Measurements from ENCODE around the gene ARGLU1.

ARGLU1 gene

GRCh38 chr13:106599875-106600797 lies 32.2 kb upstream of the ARGLU1 start:
- ATAC-seq (ENCODE audit: insufficient read depth, low read depth) = peak; percentile 78
- Histone ChIP-seq H4K20me1 (ENCODE audit: insufficient read depth, low read length) (no peaks in the 10 kb centered on the region), H3K36me3 (ENCODE audit: insufficient read depth, low read length) (no peaks in the 10 kb centered on the region), H3K27me3 (ENCODE audit: insufficient read depth, low read length, poor library complexity) (no peaks in the 10 kb centered on the region), H3K9me3 (ENCODE audit: insufficient read depth, low read length, severe bottlenecking) (no peaks in the 10 kb centered on the region), H3K9ac (ENCODE audit: low read depth, low read length) (no peak overlapping the region), H2AFZ (ENCODE audit: low read depth, low read length) (no peak overlapping the region), H3K4me2 (ENCODE audit: insufficient read depth, low read length) (no peak overlapping the region), H3K79me2 (ENCODE audit: insufficient read depth, low read length) (no peaks in the 10 kb centered on the region), H3K4me3 (ENCODE audit: low read depth in 1 of 2, low read length in 2 of 2) (no peak overlapping the region), H3K4me1 (ENCODE audit: insufficient read depth, low read length) (peaks cover 19% of the 10 kb centered on the region), H3K27ac (ENCODE audit: low read length) (no peak overlapping the region)
- DNase-seq = peak; percentile 57
- no peak for TF ChIP-seq EZH2 (IDR thresholded peaks at IDR 0.05; ENCODE audit: borderline replicate concordance, low read depth, low read length, severe bottlenecking)
- TF ChIP-seq, protein P1, sequence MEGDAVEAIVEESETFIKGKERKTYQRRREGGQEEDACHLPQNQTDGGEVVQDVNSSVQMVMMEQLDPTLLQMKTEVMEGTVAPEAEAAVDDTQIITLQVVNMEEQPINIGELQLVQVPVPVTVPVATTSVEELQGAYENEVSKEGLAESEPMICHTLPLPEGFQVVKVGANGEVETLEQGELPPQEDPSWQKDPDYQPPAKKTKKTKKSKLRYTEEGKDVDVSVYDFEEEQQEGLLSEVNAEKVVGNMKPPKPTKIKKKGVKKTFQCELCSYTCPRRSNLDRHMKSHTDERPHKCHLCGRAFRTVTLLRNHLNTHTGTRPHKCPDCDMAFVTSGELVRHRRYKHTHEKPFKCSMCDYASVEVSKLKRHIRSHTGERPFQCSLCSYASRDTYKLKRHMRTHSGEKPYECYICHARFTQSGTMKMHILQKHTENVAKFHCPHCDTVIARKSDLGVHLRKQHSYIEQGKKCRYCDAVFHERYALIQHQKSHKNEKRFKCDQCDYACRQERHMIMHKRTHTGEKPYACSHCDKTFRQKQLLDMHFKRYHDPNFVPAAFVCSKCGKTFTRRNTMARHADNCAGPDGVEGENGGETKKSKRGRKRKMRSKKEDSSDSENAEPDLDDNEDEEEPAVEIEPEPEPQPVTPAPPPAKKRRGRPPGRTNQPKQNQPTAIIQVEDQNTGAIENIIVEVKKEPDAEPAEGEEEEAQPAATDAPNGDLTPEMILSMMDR (IDR thresholded peaks at IDR 0.05; ENCODE audit: borderline replicate concordance, extremely low read depth, low read length, poor library complexity, severe bottlenecking) = no peak

GRCh38 chr13:106597749-106598395 lies 29.9 kb upstream of the ARGLU1 start:
- Histone ChIP-seq H3K9me3 (ENCODE audit: insufficient read depth, low read length, severe bottlenecking) (no peaks in the 10 kb centered on the region), H3K4me1 (ENCODE audit: insufficient read depth, low read length) (peaks cover 19% of the 10 kb centered on the region), H3K27me3 (ENCODE audit: insufficient read depth, low read length, poor library complexity) (no peaks in the 10 kb centered on the region), H2AFZ (ENCODE audit: low read depth, low read length) (no peak overlapping the region), H3K4me2 (ENCODE audit: insufficient read depth, low read length) (no peak overlapping the region), H3K36me3 (ENCODE audit: insufficient read depth, low read length) (no peaks in the 10 kb centered on the region), H3K9ac (ENCODE audit: low read depth, low read length) (no peak overlapping the region), H4K20me1 (ENCODE audit: insufficient read depth, low read length) (no peaks in the 10 kb centered on the region), H3K4me3 (ENCODE audit: low read depth in 1 of 2, low read length in 2 of 2) (no peak overlapping the region), H3K79me2 (ENCODE audit: insufficient read depth, low read length) (no peaks in the 10 kb centered on the region), H3K27ac (ENCODE audit: low read length) (no peak overlapping the region)
- ATAC-seq (ENCODE audit: insufficient read depth, low read depth) = no peak
- no peak for DNase-seq
- TF ChIP-seq, protein P1 (IDR thresholded peaks at IDR 0.05; ENCODE audit: borderline replicate concordance, extremely low read depth, low read length, poor library complexity, severe bottlenecking) = no peak
- no peak for TF ChIP-seq EZH2 (IDR thresholded peaks at IDR 0.05; ENCODE audit: borderline replicate concordance, low read depth, low read length, severe bottlenecking)

DNA sequence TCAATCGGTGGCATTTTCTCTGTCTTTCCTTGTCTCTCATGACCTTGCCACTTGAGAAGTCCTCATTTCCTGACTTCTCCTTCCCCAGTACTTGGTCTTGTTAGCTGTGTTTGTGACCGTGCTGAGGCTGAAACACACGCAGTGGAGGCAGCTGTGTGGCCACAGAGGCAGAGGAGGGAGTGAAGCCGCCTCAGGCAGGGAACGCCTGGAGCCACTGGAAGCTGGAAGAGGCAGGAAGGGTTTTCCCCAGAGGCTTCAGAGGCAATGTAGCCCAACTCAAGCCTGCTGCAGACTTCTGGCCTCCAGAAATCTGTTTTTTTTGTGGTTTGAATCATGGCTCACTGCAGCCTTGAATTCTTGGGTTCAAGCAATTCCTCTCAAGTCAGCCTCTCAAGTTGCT lies 29.2 kb upstream of the ARGLU1 start:
- DNase-seq (no peak), ATAC-seq (ENCODE audit: insufficient read depth, low read depth) (no peak)
- Histone ChIP-seq H4K20me1 (ENCODE audit: insufficient read depth, low read length) (no peaks in the 10 kb centered on the region), H3K4me2 (ENCODE audit: insufficient read depth, low read length) (no peak overlapping the region), H3K9me3 (ENCODE audit: insufficient read depth, low read length, severe bottlenecking) (no peaks in the 10 kb centered on the region), H3K9ac (ENCODE audit: low read depth, low read length) (no peak overlapping the region), H3K27me3 (ENCODE audit: insufficient read depth, low read length, poor library complexity) (no peaks in the 10 kb centered on the region), H3K4me3 (ENCODE audit: low read depth in 1 of 2, low read length in 2 of 2) (no peak overlapping the region), H2AFZ (ENCODE audit: low read depth, low read length) (no peak overlapping the region), H3K79me2 (ENCODE audit: insufficient read depth, low read length) (no peaks in the 10 kb centered on the region), H3K4me1 (ENCODE audit: insufficient read depth, low read length) (peaks cover 19% of the 10 kb centered on the region), H3K27ac (ENCODE audit: low read length) (no peak overlapping the region), H3K36me3 (ENCODE audit: insufficient read depth, low read length) (no peaks in the 10 kb centered on the region)
- TF ChIP-seq EZH2 (IDR thresholded peaks at IDR 0.05; ENCODE audit: borderline replicate concordance, low read depth, low read length, severe bottlenecking) = no peak
- TF ChIP-seq, protein P1 (IDR thresholded peaks at IDR 0.05; ENCODE audit: borderline replicate concordance, extremely low read depth, low read length, poor library complexity, severe bottlenecking) = no peak

Data from DND-41 (cell line).